GM23338 (cell line): ENCODE data around the gene IBA57. TPM values are rescaled to one million over a fixed set of nuclear protein-coding genes. Genes with fewer than 3 reads are reported as not detected.

Experiments used
- ATAC-seq: fragments of 200-7000 bp; cut with Tn5 transposase; 3 replicates; pipeline ENCODE4 v1.9.1; 2020
- DNase-seq: peaks from one replicate; pipeline ENCODE4 v3.0.0-alpha.2; 2015; ENCODE audit warnings: low spot score
- H2AFZ ChIP-seq: fragments of 200-600 bp; sonication (generic); 2 replicates; pipeline ENCODE4 v1.8.0; 2016; ENCODE audit warnings: antibody characterized with exemption, mild to moderate bottlenecking, moderate library complexity
- H3F3A ChIP-seq: fragments of 200-600 bp; sonication (generic); replicated peaks from 2 replicates; pipeline ENCODE4 v1.8.0; 2017; ENCODE audit warnings: antibody characterized with exemption, mixed run types, low read depth
- H3K27ac ChIP-seq: fragments of 200-600 bp; sonication (generic); 2 replicates; pipeline ENCODE4 v1.6.1; 2016; ENCODE audit warnings: low read depth
- H3K27me3 ChIP-seq: fragments of 200-600 bp; sonication (generic); 2 replicates; pipeline ENCODE4 v1.8.0; 2016; ENCODE audit warnings: mild to moderate bottlenecking, mixed run types, moderate library complexity; ENCODE audit not compliant: insufficient read depth
- H3K36me3 ChIP-seq: fragments of 200-600 bp; sonication (generic); 2 replicates; pipeline ENCODE4 v1.8.0; 2016; ENCODE audit warnings: mild to moderate bottlenecking; ENCODE audit not compliant: insufficient read depth
- H3K4me1 ChIP-seq: fragments of 200-600 bp; sonication (generic); 2 replicates; pipeline ENCODE4 v1.8.0; 2016; ENCODE audit warnings: mild to moderate bottlenecking, moderate library complexity; ENCODE audit not compliant: insufficient read depth
- H3K4me2 ChIP-seq: fragments of 200-600 bp; sonication (generic); 2 replicates; pipeline ENCODE4 v1.7.1; 2017; ENCODE audit warnings: mixed run types
- H3K4me3 ChIP-seq: fragments of 200-600 bp; sonication (generic); 2 replicates; pipeline ENCODE4 v1.6.1; 2016; ENCODE audit warnings: mixed run types
- H3K79me2 ChIP-seq: fragments of 200-600 bp; sonication (generic); replicated peaks from 2 replicates; pipeline ENCODE4 v1.8.0; 2017; ENCODE audit warnings: mild to moderate bottlenecking; ENCODE audit not compliant: insufficient read depth
- H3K9me2 ChIP-seq: fragments of 200-600 bp; sonication (generic); 2 replicates; pipeline ENCODE4 v1.8.0; 2017; ENCODE audit not compliant: insufficient read depth
- H4K20me1 ChIP-seq: fragments of 200-600 bp; sonication (generic); replicated peaks from 2 replicates; pipeline ENCODE4 v1.8.0; 2017; ENCODE audit warnings: mild to moderate bottlenecking; ENCODE audit not compliant: insufficient read depth
- H3K27ac Mint-ChIP-seq: 2 replicates; pipeline ENCODE4 v1.8.0; 2020; ENCODE audit warnings: inconsistent platforms, mild to moderate bottlenecking, moderate library complexity, mixed read lengths
- H3K27me3 Mint-ChIP-seq: 3 replicates; pipeline ENCODE4 v1.8.0; 2022; ENCODE audit warnings: low read depth, mild to moderate bottlenecking, moderate library complexity, mixed read lengths, inconsistent platforms; ENCODE audit not compliant: insufficient read depth, poor library complexity
- H3K36me3 Mint-ChIP-seq: 3 replicates; pipeline ENCODE4 v1.8.0; 2021; ENCODE audit warnings: low read depth, mild to moderate bottlenecking, inconsistent platforms, moderate library complexity, mixed read lengths
- H3K4me1 Mint-ChIP-seq: 3 replicates; pipeline ENCODE4 v1.8.0; 2020; ENCODE audit warnings: mild to moderate bottlenecking, inconsistent platforms, mixed read lengths
- H3K4me3 Mint-ChIP-seq: 3 replicates; pipeline ENCODE4 v1.8.0; 2021; ENCODE audit warnings: moderate library complexity, mild to moderate bottlenecking, inconsistent platforms, mixed read lengths
- H3K9me3 Mint-ChIP-seq: 3 replicates; pipeline ENCODE4 v1.8.0; 2020; ENCODE audit warnings: moderate library complexity, mild to moderate bottlenecking, inconsistent platforms, mixed read lengths
- EZH2 ChIP-seq: fragments of 200-600 bp; sonication (generic); IDR thresholded peaks from one replicate; pipeline ENCODE4 v1.8.0; 2017; ENCODE audit warnings: antibody characterized with exemption, mild to moderate bottlenecking, low read depth; ENCODE audit not compliant: unreplicated experiment
- EZH2phosphoT487 ChIP-seq: fragments of 200-600 bp; sonication (generic); IDR thresholded peaks from one replicate; pipeline ENCODE4 v1.8.1; 2018; ENCODE audit warnings: antibody characterized with exemption; ENCODE audit not compliant: unreplicated experiment
- JUNB ChIP-seq: IDR thresholded peaks from one replicate; pipeline ENCODE4 v1.6.1; 2016; ENCODE audit warnings: antibody characterized with exemption; ENCODE audit not compliant: unreplicated experiment
- NANOG ChIP-seq: IDR thresholded peaks from 2 replicates; pipeline ENCODE4 v1.6.1; 2016; ENCODE audit warnings: antibody characterized with exemption, borderline replicate concordance
- POLR2AphosphoS5 ChIP-seq: IDR thresholded peaks from 2 replicates; pipeline ENCODE4 v1.6.1; 2016; ENCODE audit warnings: antibody characterized with exemption, low read depth
- polyA plus RNA-seq: library from polyadenylated mRNA; unstranded; fragments of >200 nt; fragmentation: Nextera tagmentation; extraction: Ambion mirVana; gene quantifications from 2 replicates; pipeline ENCODE4 v1.2.1, GENCODE V29; 2016
- total RNA-seq: library from RNA; depleted of rRNA; stranded (reverse); fragments of >200 nt; shearing (Covaris generic); gene quantifications from 2 replicates; pipeline ENCODE4 v1.2.3, GENCODE V29; 2014
- TF ChIP-seq, protein P1 (sequence below): fragments of 250-450 bp; sonication (Bioruptor Pico); IDR thresholded peaks from 2 replicates; pipeline ENCODE4 v1.5.0; 2020; ENCODE audit warnings: mild to moderate bottlenecking, moderate library complexity
- TF ChIP-seq, protein P2 (sequence below): IDR thresholded peaks from 2 replicates; pipeline ENCODE4 v1.6.1; 2016; ENCODE audit warnings: antibody characterized with exemption
- TF ChIP-seq, protein P3 (sequence below), 2 experiments: fragments of 200-600 bp in 1 of 2; sonication (generic) in 1 of 2; conservative IDR thresholded peaks; 2 replicates each; pipeline versions ENCODE4 v1.5.1 to v1.6.1; 2016 to 2017; ENCODE audit warnings: antibody characterized with exemption in 2 of 2, low read depth in 2 of 2, mild to moderate bottlenecking in 2 of 2, moderate library complexity in 1 of 2

The IBA57 gene
- total and polyA plus RNA-seq, 2 experiments from 2014 or later: 1.1 to 10.3 TPM

DNA sequence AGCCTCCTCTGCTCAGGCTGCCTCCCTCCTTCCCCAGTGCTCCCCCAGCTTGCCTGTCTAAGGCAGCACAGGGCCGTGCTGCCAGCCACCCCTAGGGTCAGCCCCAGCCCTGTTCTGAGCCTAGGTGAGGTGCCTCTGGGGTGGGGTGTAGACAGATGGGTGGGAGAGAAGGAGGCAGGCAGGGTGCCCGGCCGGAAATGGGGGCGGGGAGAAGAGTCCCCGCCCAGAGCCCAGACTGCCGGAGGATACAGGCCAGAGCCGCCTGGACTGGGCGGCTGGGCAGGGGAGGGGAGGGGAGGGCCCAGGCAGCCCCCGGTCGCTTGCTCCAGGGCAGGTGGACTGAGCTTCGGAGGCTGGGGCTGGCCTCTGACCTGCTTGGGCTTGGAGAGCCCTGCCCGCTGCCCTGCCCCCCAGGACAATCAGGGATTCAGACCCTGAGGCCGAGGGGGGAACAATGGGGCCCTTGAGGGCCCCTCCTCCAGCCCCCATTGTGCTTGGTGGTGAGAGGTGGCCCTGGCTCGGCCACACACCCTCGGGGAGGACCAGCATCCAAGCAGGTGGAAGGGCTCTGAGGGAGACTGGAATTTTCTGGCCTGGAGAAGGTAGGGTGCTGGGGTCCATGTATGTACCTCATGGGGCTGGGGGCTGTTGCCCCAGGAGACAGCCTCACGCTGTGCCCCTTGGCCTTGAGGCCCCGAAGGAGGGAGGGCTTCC is 16.0 kb upstream of the IBA57 start, which contains the start of gene GJC2 (continued):
- TF ChIP-seq, protein P1, sequence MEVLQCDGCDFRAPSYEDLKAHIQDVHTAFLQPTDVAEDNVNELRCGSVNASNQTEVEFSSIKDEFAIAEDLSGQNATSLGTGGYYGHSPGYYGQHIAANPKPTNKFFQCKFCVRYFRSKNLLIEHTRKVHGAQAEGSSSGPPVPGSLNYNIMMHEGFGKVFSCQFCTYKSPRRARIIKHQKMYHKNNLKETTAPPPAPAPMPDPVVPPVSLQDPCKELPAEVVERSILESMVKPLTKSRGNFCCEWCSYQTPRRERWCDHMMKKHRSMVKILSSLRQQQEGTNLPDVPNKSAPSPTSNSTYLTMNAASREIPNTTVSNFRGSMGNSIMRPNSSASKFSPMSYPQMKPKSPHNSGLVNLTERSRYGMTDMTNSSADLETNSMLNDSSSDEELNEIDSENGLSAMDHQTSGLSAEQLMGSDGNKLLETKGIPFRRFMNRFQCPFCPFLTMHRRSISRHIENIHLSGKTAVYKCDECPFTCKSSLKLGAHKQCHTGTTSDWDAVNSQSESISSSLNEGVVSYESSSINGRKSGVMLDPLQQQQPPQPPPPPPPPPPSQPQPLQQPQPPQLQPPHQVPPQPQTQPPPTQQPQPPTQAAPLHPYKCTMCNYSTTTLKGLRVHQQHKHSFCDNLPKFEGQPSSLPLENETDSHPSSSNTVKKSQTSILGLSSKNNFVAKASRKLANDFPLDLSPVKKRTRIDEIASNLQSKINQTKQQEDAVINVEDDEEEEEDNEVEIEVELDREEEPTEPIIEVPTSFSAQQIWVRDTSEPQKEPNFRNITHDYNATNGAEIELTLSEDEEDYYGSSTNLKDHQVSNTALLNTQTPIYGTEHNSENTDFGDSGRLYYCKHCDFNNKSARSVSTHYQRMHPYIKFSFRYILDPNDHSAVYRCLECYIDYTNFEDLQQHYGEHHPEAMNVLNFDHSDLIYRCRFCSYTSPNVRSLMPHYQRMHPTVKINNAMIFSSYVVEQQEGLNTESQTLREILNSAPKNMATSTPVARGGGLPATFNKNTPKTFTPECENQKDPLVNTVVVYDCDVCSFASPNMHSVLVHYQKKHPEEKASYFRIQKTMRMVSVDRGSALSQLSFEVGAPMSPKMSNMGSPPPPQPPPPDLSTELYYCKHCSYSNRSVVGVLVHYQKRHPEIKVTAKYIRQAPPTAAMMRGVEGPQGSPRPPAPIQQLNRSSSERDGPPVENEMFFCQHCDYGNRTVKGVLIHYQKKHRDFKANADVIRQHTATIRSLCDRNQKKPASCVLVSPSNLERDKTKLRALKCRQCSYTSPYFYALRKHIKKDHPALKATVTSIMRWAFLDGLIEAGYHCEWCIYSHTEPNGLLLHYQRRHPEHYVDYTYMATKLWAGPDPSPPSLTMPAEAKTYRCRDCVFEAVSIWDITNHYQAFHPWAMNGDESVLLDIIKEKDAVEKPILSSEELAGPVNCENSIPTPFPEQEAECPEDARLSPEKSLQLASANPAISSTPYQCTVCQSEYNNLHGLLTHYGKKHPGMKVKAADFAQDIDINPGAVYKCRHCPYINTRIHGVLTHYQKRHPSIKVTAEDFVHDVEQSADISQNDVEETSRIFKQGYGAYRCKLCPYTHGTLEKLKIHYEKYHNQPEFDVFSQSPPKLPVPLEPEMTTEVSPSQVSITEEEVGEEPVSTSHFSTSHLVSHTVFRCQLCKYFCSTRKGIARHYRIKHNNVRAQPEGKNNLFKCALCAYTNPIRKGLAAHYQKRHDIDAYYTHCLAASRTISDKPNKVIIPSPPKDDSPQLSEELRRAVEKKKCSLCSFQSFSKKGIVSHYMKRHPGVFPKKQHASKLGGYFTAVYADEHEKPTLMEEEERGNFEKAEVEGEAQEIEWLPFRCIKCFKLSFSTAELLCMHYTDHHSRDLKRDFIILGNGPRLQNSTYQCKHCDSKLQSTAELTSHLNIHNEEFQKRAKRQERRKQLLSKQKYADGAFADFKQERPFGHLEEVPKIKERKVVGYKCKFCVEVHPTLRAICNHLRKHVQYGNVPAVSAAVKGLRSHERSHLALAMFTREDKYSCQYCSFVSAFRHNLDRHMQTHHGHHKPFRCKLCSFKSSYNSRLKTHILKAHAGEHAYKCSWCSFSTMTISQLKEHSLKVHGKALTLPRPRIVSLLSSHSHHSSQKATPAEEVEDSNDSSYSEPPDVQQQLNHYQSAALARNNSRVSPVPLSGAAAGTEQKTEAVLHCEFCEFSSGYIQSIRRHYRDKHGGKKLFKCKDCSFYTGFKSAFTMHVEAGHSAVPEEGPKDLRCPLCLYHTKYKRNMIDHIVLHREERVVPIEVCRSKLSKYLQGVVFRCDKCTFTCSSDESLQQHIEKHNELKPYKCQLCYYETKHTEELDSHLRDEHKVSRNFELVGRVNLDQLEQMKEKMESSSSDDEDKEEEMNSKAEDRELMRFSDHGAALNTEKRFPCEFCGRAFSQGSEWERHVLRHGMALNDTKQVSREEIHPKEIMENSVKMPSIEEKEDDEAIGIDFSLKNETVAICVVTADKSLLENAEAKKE (CRISPR knock-in tag): no peak
- TF ChIP-seq NANOG: no peak

DNA sequence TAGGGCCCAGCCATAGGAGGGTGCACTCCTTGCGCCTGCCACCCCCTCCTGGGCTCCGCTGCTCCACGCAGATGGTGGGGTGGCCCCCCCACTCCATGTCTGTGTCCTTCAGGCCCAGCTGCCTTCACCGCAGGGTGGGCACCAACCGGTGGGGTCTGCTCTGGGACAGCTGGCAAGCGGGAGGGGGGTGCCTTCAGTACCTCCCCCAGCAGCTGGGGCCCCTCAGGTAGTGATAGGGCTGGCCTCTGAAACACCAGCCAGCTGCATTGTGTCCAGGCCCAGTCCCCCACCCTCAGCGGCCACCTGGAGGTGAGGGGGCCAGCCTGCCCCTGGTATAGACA is 15.5 kb upstream of the IBA57 start:
- Histone ChIP-seq H3K9me2 (no peaks in the 10 kb centered on the region), H2AFZ (no peak overlapping the region), H3K27me3 (no peaks in the 10 kb centered on the region), H3K27ac (no peak overlapping the region), H3K36me3 (no peaks in the 10 kb centered on the region), H3F3A (no peaks in the 10 kb centered on the region), H4K20me1 (no peaks in the 10 kb centered on the region), H3K4me3 (no peak overlapping the region), H3K79me2 (no peaks in the 10 kb centered on the region), H3K4me1 (no peaks in the 10 kb centered on the region), H3K4me2 (no peak overlapping the region; the same call in 1 of the 2 replicates)
- H3K36me3 Mint-ChIP-seq: no peaks in the 10 kb centered on the region; the same call in 2 of the 3 replicates
- H3K4me3 Mint-ChIP-seq: no peak overlapping the region
- H3K4me1 Mint-ChIP-seq: peaks cover 3% of the 10 kb centered on the region; the same call in 2 of the 3 replicates
- H3K27ac Mint-ChIP-seq: no peak overlapping the region
- ATAC-seq: no peak
- no peak for DNase-seq
- H3K27me3 Mint-ChIP-seq: peaks cover 14% of the 10 kb centered on the region
- H3K9me3 Mint-ChIP-seq: no peaks in the 10 kb centered on the region
- TF ChIP-seq, protein P2, sequence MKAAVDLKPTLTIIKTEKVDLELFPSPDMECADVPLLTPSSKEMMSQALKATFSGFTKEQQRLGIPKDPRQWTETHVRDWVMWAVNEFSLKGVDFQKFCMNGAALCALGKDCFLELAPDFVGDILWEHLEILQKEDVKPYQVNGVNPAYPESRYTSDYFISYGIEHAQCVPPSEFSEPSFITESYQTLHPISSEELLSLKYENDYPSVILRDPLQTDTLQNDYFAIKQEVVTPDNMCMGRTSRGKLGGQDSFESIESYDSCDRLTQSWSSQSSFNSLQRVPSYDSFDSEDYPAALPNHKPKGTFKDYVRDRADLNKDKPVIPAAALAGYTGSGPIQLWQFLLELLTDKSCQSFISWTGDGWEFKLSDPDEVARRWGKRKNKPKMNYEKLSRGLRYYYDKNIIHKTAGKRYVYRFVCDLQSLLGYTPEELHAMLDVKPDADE: no peak
- TF ChIP-seq EZH2 (no peak), POLR2AphosphoS5 (no peak), JUNB (no peak), EZH2phosphoT487 (no peak)
- TF ChIP-seq, protein P3, sequence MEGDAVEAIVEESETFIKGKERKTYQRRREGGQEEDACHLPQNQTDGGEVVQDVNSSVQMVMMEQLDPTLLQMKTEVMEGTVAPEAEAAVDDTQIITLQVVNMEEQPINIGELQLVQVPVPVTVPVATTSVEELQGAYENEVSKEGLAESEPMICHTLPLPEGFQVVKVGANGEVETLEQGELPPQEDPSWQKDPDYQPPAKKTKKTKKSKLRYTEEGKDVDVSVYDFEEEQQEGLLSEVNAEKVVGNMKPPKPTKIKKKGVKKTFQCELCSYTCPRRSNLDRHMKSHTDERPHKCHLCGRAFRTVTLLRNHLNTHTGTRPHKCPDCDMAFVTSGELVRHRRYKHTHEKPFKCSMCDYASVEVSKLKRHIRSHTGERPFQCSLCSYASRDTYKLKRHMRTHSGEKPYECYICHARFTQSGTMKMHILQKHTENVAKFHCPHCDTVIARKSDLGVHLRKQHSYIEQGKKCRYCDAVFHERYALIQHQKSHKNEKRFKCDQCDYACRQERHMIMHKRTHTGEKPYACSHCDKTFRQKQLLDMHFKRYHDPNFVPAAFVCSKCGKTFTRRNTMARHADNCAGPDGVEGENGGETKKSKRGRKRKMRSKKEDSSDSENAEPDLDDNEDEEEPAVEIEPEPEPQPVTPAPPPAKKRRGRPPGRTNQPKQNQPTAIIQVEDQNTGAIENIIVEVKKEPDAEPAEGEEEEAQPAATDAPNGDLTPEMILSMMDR (conservative IDR thresholded peaks at IDR 0.05; ENCODE audit: low read depth in 2 of 2): no peak
